ENCODE results near the gene PAX4. TPM values are rescaled to one million over a fixed set of nuclear protein-coding genes. Genes with fewer than 3 reads are reported as not detected.

The PAX4 gene
- total RNA-seq, 2 donors from 2014 or later: not detected

GRCh38 chr7:127648986-127649385, 31.0 kb upstream of the PAX4 start:
- intact Hi-C loops (cut with DNase I): loop anchor here (10.0 kb wide), 1 partner anchor 54 kb away; the partner anchor contains the start of gene FSCN3

GRCh38 chr7:127647636-127648035, 29.7 kb upstream of the PAX4 start:
- no peak overlapping the region for H3K27ac ChIP-seq
- intact Hi-C loops (cut with DNase I): loop anchor here (10.0 kb wide), 1 partner anchor 53 kb away; the partner anchor contains the start of gene FSCN3
- H3K36me3 ChIP-seq (replicated peaks in 1 of 2; ENCODE audit: insufficient read depth in 1 of 2, low read depth in 2 of 2): no peaks in the 10 kb centered on the region
- TF ChIP-seq POLR2A (IDR thresholded peaks at IDR 0.05): no peak
- TF ChIP-seq CTCF (IDR thresholded peaks at IDR 0.05): no peak
- H3K27me3 ChIP-seq: no peaks in the 10 kb centered on the region
- H3K4me3 ChIP-seq: no peak overlapping the region
- ATAC-seq: no peak
- no peak for DNase-seq
- no peaks in the 10 kb centered on the region for H3K9me3 ChIP-seq
- H3K4me1 ChIP-seq: peaks cover 21% of the 10 kb centered on the region
- WGBS, 2 donors: 98 to 100% methylated on average over 4 to 8 of the region's 8 CpGs

More at GRCh38 chr7:127648986-127649385, 31.0 kb upstream of the PAX4 start:
- TF ChIP-seq CTCF (IDR thresholded peaks at IDR 0.05): no peak
- no peak for TF ChIP-seq POLR2A (IDR thresholded peaks at IDR 0.05)
- Histone ChIP-seq H3K27ac (peak overlapping the region in 3 of 4 donors; percentile 32 to 54 (median 36)), H3K4me1 (peaks cover 31% of the 10 kb centered on the region), H3K27me3 (no peaks in the 10 kb centered on the region), H3K9me3 (no peaks in the 10 kb centered on the region), H3K4me3 (no peak overlapping the region), H3K36me3 (replicated peaks in 1 of 2; ENCODE audit: insufficient read depth in 1 of 2, low read depth in 2 of 2) (no peaks in the 10 kb centered on the region)
- ATAC-seq: no peak
- 63% methylated on average over 2 of the region's 2 CpGs for WGBS, 2 donors
- no peak for DNase-seq

- no peaks in the 10 kb centered on the region for H3K27me3 ChIP-seq
- H3K9me3 ChIP-seq: no peaks in the 10 kb centered on the region
- TF ChIP-seq POLR2A (IDR thresholded peaks at IDR 0.05) (no peak), CTCF (IDR thresholded peaks at IDR 0.05) (no peak)
- H3K4me1 ChIP-seq: peaks cover 10% of the 10 kb centered on the region
- DNase-seq: no peak
- intact Hi-C loops (cut with DNase I): loop anchor here (10.0 kb wide), 1 partner anchor 50 kb away; the partner anchor contains the start of gene FSCN3
- no peaks in the 10 kb centered on the region for H3K36me3 ChIP-seq (replicated peaks in 1 of 2; ENCODE audit: insufficient read depth in 1 of 2, low read depth in 2 of 2)
- 70 to 79% methylated on average over 2 of the region's 2 CpGs for WGBS, 2 donors
- no peak overlapping the region for H3K4me3 ChIP-seq
- H3K27ac ChIP-seq: no peak overlapping the region
- no peak for ATAC-seq
These were observed 26.5 kb upstream of the PAX4 start for GRCh38 chr7:127644484-127644883.

- ATAC-seq (no peak), DNase-seq (no peak)
- intact Hi-C loops (cut with DNase I): no loop called here
- Histone ChIP-seq H3K27me3 (no peaks in the 10 kb centered on the region), H3K27ac (no peak overlapping the region), H3K4me3 (no peak overlapping the region), H3K36me3 (replicated peaks in 1 of 2; ENCODE audit: insufficient read depth in 1 of 2, low read depth in 2 of 2) (no peaks in the 10 kb centered on the region), H3K4me1 (peaks cover 5% of the 10 kb centered on the region), H3K9me3 (no peaks in the 10 kb centered on the region)
- no peak for TF ChIP-seq POLR2A (IDR thresholded peaks at IDR 0.05)
- no peak for TF ChIP-seq CTCF (IDR thresholded peaks at IDR 0.05)
These were observed 20.3 kb upstream of the PAX4 start for GRCh38 chr7:127638197-127638596.

GRCh38 chr7:127635659-127636285, 17.8 kb upstream of the PAX4 start:
- H3K36me3 ChIP-seq (replicated peaks in 1 of 2; ENCODE audit: insufficient read depth in 1 of 2, low read depth in 2 of 2): no peaks in the 10 kb centered on the region
- peak; percentile 47 for ATAC-seq
- TF ChIP-seq CTCF (IDR thresholded peaks at IDR 0.05) (no peak), POLR2A (IDR thresholded peaks at IDR 0.05) (no peak)
- H3K4me1 ChIP-seq: no peaks in the 10 kb centered on the region
- no peak for DNase-seq
- peak overlapping the region in 2 of 4 donors; percentile 31 to 41 for H3K27ac ChIP-seq
- intact Hi-C loops (cut with DNase I): no loop called here
- no peaks in the 10 kb centered on the region for H3K9me3 ChIP-seq
- WGBS, 2 donors: 19 to 46% methylated on average over 3 of the region's 3 CpGs
- no peaks in the 10 kb centered on the region for H3K27me3 ChIP-seq
- H3K4me3 ChIP-seq: no peak overlapping the region
